K562 (cell line): ENCODE results near the gene DBF4B. TPM values are rescaled to one million over a fixed set of nuclear protein-coding genes. Genes with fewer than 3 reads are reported as not detected.
A peak's percentile ranks its signal among the peaks of the same experiment; 100 is the strongest.

Source experiments
- ATAC-seq: fragments of 200-7000 bp; cut with Tn5 transposase; 3 replicates; pipeline ENCODE4 v1.9.1; 2020; ENCODE audit warnings: moderate library complexity
- BruUV-seq: library from RNA; stranded (reverse); fragments of 400-500 nt; replicated peaks from 2 replicates; lab custom pipeline; 2021; lab: Mats Ljungman, UMichigan
- CTCF ChIA-PET: fragments of 300-600 bp; formaldehyde crosslinking; extraction: SDS; loops from one replicate; lab custom pipeline; 2021; ENCODE audit warnings: low intra/inter-chr PET ratio; lab: Yijun Ruan, JAX
- POLR2A ChIA-PET: fragments of 300-600, 350-650 bp; sonication (Branson Sonifier 250); formaldehyde crosslinking; extraction: SDS; loops from one replicate; lab custom pipeline; 2021; ENCODE audit warnings: antibody characterized with exemption, inconsistent platforms; lab: Yijun Ruan, JAX
- DNase-seq, 4 experiments: peaks; one replicate each; pipeline versions ENCODE4 v3.0.0 to v3.0.0-alpha.2; 2011 to 2018; ENCODE audit warnings: low spot score in 3 of 4, mixed read lengths in 3 of 4; ENCODE audit errors: extremely low read depth in 1 of 4
- FAIRE-seq: peaks from 2 replicates; lab custom pipeline; 2011; peaks lifted over from hg19 to GRCh38; lab: Jason Lieb, UNC
- H2AFZ ChIP-seq: 2 replicates; pipeline ENCODE4 v1.6.0; 2011; ENCODE audit warnings: low read depth, low read length, control low read depth, inconsistent platforms
- H3K27ac ChIP-seq: fragments of 200-600 bp; 3 replicates; pipeline ENCODE4 v1.8.0; 2011; ENCODE audit warnings: low read depth, mild to moderate bottlenecking, control low read depth, inconsistent platforms, low read length, moderate library complexity, mixed read lengths; ENCODE audit errors: extremely low read depth
- H3K27me3 ChIP-seq, 2 experiments: fragments of 300-600 bp in 1 of 2; 2 replicates in 1 of 2; 3 replicates in 1 of 2; pipeline versions ENCODE4 v1.6.0 to v1.8.0; 2011; ENCODE audit warnings: inconsistent platforms in 2 of 2, low read length in 2 of 2, mild to moderate bottlenecking in 1 of 2, mixed read lengths in 1 of 2, moderate library complexity in 1 of 2; ENCODE audit not compliant: control insufficient read depth in 2 of 2, insufficient read depth in 2 of 2
- H3K36me3 ChIP-seq: fragments of 300-600 bp; 3 replicates; pipeline ENCODE4 v1.8.0; 2011; ENCODE audit warnings: mild to moderate bottlenecking, low read length, inconsistent platforms; ENCODE audit not compliant: control insufficient read depth, insufficient read depth
- H3K4me1 ChIP-seq, 2 experiments: fragments of 200-600 bp in 1 of 2; replicated peaks in 1 of 2; 2 replicates in 1 of 2; 3 replicates in 1 of 2; pipeline versions ENCODE4 v1.5.1 to v1.8.0; 2011; ENCODE audit warnings: inconsistent platforms in 2 of 2, low read length in 2 of 2, mild to moderate bottlenecking in 1 of 2, mixed read lengths in 1 of 2, moderate library complexity in 1 of 2; ENCODE audit not compliant: control insufficient read depth in 2 of 2, insufficient read depth in 2 of 2
- H3K4me2 ChIP-seq: 2 replicates; pipeline ENCODE4 v1.6.1; 2011; ENCODE audit warnings: low read length, control low read depth, inconsistent platforms, mixed read lengths; ENCODE audit not compliant: insufficient read depth
- H3K4me3 ChIP-seq: fragments of 200-600 bp; sonication (generic), shearing (Covaris generic); 2 replicates; pipeline ENCODE4 v1.5.1; 2016; ENCODE audit warnings: control low read depth, inconsistent platforms
- H3K79me2 ChIP-seq: fragments of 200-600 bp; 3 replicates; pipeline ENCODE4 v1.8.0; 2011; ENCODE audit warnings: low read length, inconsistent platforms; ENCODE audit not compliant: control insufficient read depth, insufficient read depth
- H3K9ac ChIP-seq, 2 experiments: 2 replicates each; pipeline versions ENCODE4 v1.6.0 to v1.6.1; 2011; ENCODE audit warnings: low read depth in 2 of 2, low read length in 2 of 2, control low read depth in 1 of 2, inconsistent platforms in 1 of 2, mild to moderate bottlenecking in 1 of 2, mixed read lengths in 1 of 2; ENCODE audit not compliant: insufficient read depth in 1 of 2
- H3K9me1 ChIP-seq: one replicate; pipeline ENCODE4 v1.6.0; 2011; ENCODE audit warnings: inconsistent platforms, mild to moderate bottlenecking, low read length, moderate library complexity; ENCODE audit not compliant: control insufficient read depth, insufficient read depth
- H3K9me3 ChIP-seq: replicated peaks from 2 replicates; pipeline ENCODE4 v1.5.1; 2011; ENCODE audit warnings: low read depth, low read length, inconsistent platforms; ENCODE audit not compliant: control insufficient read depth, insufficient read depth
- H4K20me1 ChIP-seq: replicated peaks from 2 replicates; pipeline ENCODE4 v1.6.1; 2011; ENCODE audit warnings: low read length, inconsistent platforms, mixed read lengths; ENCODE audit not compliant: control insufficient read depth, insufficient read depth
- ADNP ChIP-seq: fragments of 200-800 bp; sonication (Bioruptor generic); IDR thresholded peaks from 2 replicates; pipeline ENCODE4 v1.6.1; 2016; ENCODE audit warnings: missing genetic modification characterization, missing compliant biosample characterization
- BCOR ChIP-seq: fragments of 450-650 bp; IDR thresholded peaks from 2 replicates; pipeline ENCODE4 v1.6.1; 2016
- CBX1 ChIP-seq: sonication (generic); IDR thresholded peaks from 2 replicates; pipeline ENCODE4 v1.6.1; 2016; ENCODE audit warnings: antibody characterized with exemption, low read depth, mild to moderate bottlenecking
- HDAC2 ChIP-seq: fragments of 450-650 bp; IDR thresholded peaks from 2 replicates; pipeline ENCODE4 v1.6.1; 2016; ENCODE audit warnings: mild to moderate bottlenecking
- IFI16 ChIP-seq: fragments of 250-450 bp; sonication (Bioruptor Pico); IDR thresholded peaks from 2 replicates; pipeline ENCODE4 v2.1.2; 2022; ENCODE audit warnings: mild to moderate bottlenecking, inconsistent platforms
- KDM1A ChIP-seq, 2 experiments: fragments of 450-650 bp; IDR thresholded peaks; 2 replicates each; pipeline ENCODE4 v1.6.1; 2016; ENCODE audit warnings: mild to moderate bottlenecking in 2 of 2
- RBM25 ChIP-seq: fragments of 200-400 bp; formaldehyde crosslinking; IDR thresholded peaks from 2 replicates; pipeline ENCODE4 v1.6.1; 2018; ENCODE audit warnings: low read length, low read depth, moderate library complexity; ENCODE audit not compliant: severe bottlenecking
- SMARCA5 ChIP-seq: fragments of 450-650 bp; IDR thresholded peaks from 2 replicates; pipeline ENCODE4 v1.6.1; 2016
- SP1 ChIP-seq: sonication (generic); formaldehyde crosslinking; IDR thresholded peaks from 2 replicates; pipeline ENCODE4 v1.8.1; 2022; ENCODE audit warnings: mild to moderate bottlenecking, missing genetic modification reagents
- ZFX ChIP-seq: sonication (generic); formaldehyde crosslinking; IDR thresholded peaks from 2 replicates; pipeline ENCODE4 v1.8.0; 2022; ENCODE audit warnings: mild to moderate bottlenecking, missing genetic modification reagents, moderate library complexity
- WGBS: fragments of 100-300 bp; shearing (Covaris generic); methylation state at CpG from one replicate; pipeline ENCODE4 v1.1.6; 2016; ENCODE audit warnings: low coverage, mixed read lengths; ENCODE audit not compliant: insufficient coverage; ENCODE audit errors: missing lambda C conversion rate; 5-methylcytosine and 5-hydroxymethylcytosine counted together
- in situ Hi-C: fragments of 300-500 bp; cut with MboI; formaldehyde crosslinking; loops from 4 replicates; pipeline ENCODE4 v1.15.0; 2018; ENCODE audit warnings: inconsistent platforms, mixed read lengths
- intact Hi-C: fragments of 100-400 bp; cut with micrococcal nuclease; formaldehyde crosslinking; loops from 2 replicates; pipeline ENCODE4 v1.14.2; 2022
- polyA plus RNA-seq, 8 experiments: library from polyadenylated mRNA; depleted of rRNA in 4 of 8; stranded (reverse) in 5 of 8; unstranded in 3 of 8; fragments of >200 nt; fragmentation: Nextera tagmentation in 2 of 8; fragmentation: Illumina TruSeq in 1 of 8; extraction: Ambion mirVana in 2 of 8; extraction: Trizol in 1 of 8; gene quantifications; 2 replicates each; pipeline versions ENCODE4 v1.2.1 to v1.2.3, GENCODE V29; 2011 to 2014; ENCODE audit warnings: inconsistent platforms in 1 of 8, missing spikeins in 1 of 8
- total RNA-seq, 7 experiments: library from RNA; depleted of rRNA in 6 of 7; stranded (reverse); fragments of >200 nt in 6 of 7; fragmentation: Illumina TruSeq in 2 of 7; extraction: Trizol in 2 of 7; gene quantifications; 2 replicates each; pipeline versions ENCODE4 v1.2.1 to v1.2.3, GENCODE V29; 2011 to 2021; ENCODE audit warnings: low replicate concordance in 1 of 7

The DBF4B gene
- total and polyA plus RNA-seq, 9 of the 15 experiments (the other 6 are each of a cell fraction or from before 2014, with no cell fraction given) = 2.5 to 26.9 (median 14.6) TPM

DNA sequence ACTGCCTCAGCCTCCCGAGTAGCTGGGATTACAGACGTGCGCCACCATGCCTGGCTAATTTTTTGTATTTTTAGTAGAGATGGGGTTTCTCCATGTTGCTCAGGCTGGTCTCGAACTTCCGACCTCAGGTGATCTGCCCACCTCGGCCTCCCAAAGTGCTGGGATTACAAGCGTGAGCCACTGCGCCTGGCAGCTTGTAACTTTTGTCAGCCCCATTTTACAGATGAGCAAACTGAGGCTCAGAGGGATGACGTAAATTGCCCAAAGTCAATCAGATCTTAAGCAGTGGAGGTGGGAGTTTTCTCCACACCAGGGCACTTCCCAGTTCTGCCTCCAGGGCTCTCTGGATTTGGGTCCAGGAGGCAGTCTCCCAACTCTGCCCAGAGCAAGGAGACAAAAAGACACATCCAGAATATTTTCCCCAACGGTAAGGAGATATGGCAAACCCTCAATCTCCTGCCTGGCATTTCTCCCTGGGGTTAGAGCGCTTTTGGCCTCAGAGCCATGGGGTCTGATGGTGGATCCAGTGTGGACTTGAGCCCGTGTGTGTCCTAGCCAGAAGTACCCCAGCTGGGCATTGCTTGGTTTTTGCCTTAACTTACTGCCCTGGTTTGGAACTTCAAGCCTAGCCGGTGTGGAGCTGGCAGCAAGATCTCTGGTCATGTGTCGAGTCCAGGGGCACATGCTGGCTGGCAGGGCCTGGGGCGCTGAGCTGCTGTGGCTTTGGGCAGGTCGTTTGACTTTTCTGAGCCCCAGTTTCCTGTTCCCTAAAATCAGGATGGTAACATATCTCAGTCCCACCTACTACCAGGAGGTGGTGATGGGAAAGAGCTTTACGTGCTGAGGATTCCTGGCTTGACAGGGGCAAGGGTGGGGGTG is 53.7 kb downstream of the DBF4B start:
- POLR2A ChIA-PET = interaction anchor here (0.9 to 1.5 kb wide), 4 partner anchors 9 to 33 kb away, joined by 3 to 5 read pairs (median 4); no protein-coding TSS in a partner anchor
- no peak for FAIRE-seq

More for the DNA sequence above, 53.7 kb downstream of the DBF4B start:
- H3K4me2 ChIP-seq = no peak overlapping the region
- 16% methylated on average over 17 of the region's 17 CpGs for WGBS
- no peak for ATAC-seq
- H3K79me2 ChIP-seq = no peaks in the 10 kb centered on the region
- TF ChIP-seq SP1 (CRISPR knock-in tag) (no peak), HDAC2 (0 out of 2 replicates have a peak, but pooled peaks have one; percentile 28), IFI16 (CRISPR knock-in tag) (no peak), RBM25 (peak; percentile 68), ZFX (CRISPR knock-in tag) (no peak), BCOR (peak; percentile 93), KDM1A (IDR thresholded peaks at IDR 0.05) (peak; percentile 76 to 80), SMARCA5 (peak; percentile 88), CBX1 (0 out of 2 replicates have a peak, but pooled peaks have one; percentile 22), ADNP (tag) (peak; percentile 82)
- CTCF ChIA-PET = interaction anchor here (0.6 kb wide), 1 partner anchor 13 kb away, joined by 3 read pairs; no protein-coding TSS in a partner anchor
- in situ Hi-C loops = no loop called here
- no TSS peak for BruUV-seq
- intact Hi-C loops = no loop called here
- H2AFZ ChIP-seq = no peak overlapping the region
- H4K20me1 ChIP-seq = peaks cover 10% of the 10 kb centered on the region; the same call in 1 of the 2 replicates
- no peaks in the 10 kb centered on the region for H3K9me1 ChIP-seq
- DNase-seq = no peak
- H3K27ac ChIP-seq = no peak overlapping the region
- no peaks in the 10 kb centered on the region for H3K9me3 ChIP-seq
- H3K9ac ChIP-seq = peak overlapping the region in 1 of 2 experiments; percentile 45; a peak in 1 of 4 replicates
- H3K27me3 ChIP-seq = peaks cover 3 to 52% of the 10 kb centered on the region in 2 experiments; a peak in 3 of 5 replicates
- no peaks in the 10 kb centered on the region for H3K36me3 ChIP-seq
- peaks cover 0 to 15% of the 10 kb centered on the region in 2 experiments; a peak in 2 of 5 replicates for H3K4me1 ChIP-seq
- H3K4me3 ChIP-seq = no peak overlapping the region
